Neuronal stem cell (in vitro differentiated cells): ENCODE results near the gene GSTT4.
"Not testable (repeated sequence)": the region's sequence is repeated elsewhere in the genome, so short reads cannot be mapped to it uniquely, and the experiment has no call there.

Source experiments
- DNase-seq: peaks from one replicate; pipeline ENCODE4 v3.0.0-alpha.2; 2013; ENCODE audit warnings: low spot score
- H2AFZ ChIP-seq: one replicate; pipeline ENCODE4 v1.6.1; 2013; ENCODE audit warnings: mild to moderate bottlenecking, low read length, inconsistent platforms
- H2AK5ac ChIP-seq: 2 replicates; pipeline ENCODE4 v1.6.1; 2013; ENCODE audit warnings: low read depth, mild to moderate bottlenecking, inconsistent platforms, low read length, moderate library complexity, mixed read lengths
- H2BK120ac ChIP-seq: 2 replicates; pipeline ENCODE4 v1.6.1; 2013; ENCODE audit warnings: low read depth, mild to moderate bottlenecking, inconsistent platforms, low read length, moderate library complexity, mixed read lengths
- H2BK12ac ChIP-seq: one replicate; pipeline ENCODE4 v1.6.1; 2013; ENCODE audit warnings: low read length, inconsistent platforms
- H2BK15ac ChIP-seq: 2 replicates; pipeline ENCODE4 v1.6.1; 2013; ENCODE audit warnings: mild to moderate bottlenecking, low read length, inconsistent platforms, mixed read lengths
- H2BK5ac ChIP-seq: one replicate; pipeline ENCODE4 v1.6.1; 2013; ENCODE audit warnings: inconsistent platforms, mild to moderate bottlenecking, low read length, moderate library complexity
- H3K14ac ChIP-seq: one replicate; pipeline ENCODE4 v1.6.1; 2013; ENCODE audit warnings: low read length, inconsistent platforms
- H3K18ac ChIP-seq: 2 replicates; pipeline ENCODE4 v1.6.1; 2013; ENCODE audit warnings: low read length, inconsistent platforms
- H3K23ac ChIP-seq: 2 replicates; pipeline ENCODE4 v1.6.1; 2013; ENCODE audit warnings: low read depth, mild to moderate bottlenecking, mixed read lengths, low read length, inconsistent platforms; ENCODE audit not compliant: poor library complexity
- H3K27ac ChIP-seq: replicated peaks from 3 replicates; pipeline ENCODE4 v1.5.1; 2013; ENCODE audit warnings: low read length, inconsistent platforms
- H3K27me3 ChIP-seq, 3 experiments: 2 replicates each; pipeline ENCODE4 v1.6.1; 2013; ENCODE audit warnings: low read length in 3 of 3, mild to moderate bottlenecking in 2 of 3, inconsistent platforms in 1 of 3, low read depth in 1 of 3, mixed read lengths in 1 of 3, moderate library complexity in 1 of 3; ENCODE audit not compliant: control insufficient read depth in 3 of 3, insufficient read depth in 3 of 3
- H3K36me3 ChIP-seq, 2 donors: replicated peaks in 1 of 2; 2 replicates each; pipeline ENCODE4 v1.6.1; 2013; ENCODE audit warnings: low read length in 2 of 2; ENCODE audit not compliant: control insufficient read depth in 2 of 2, insufficient read depth in 2 of 2
- H3K4ac ChIP-seq: 2 replicates; pipeline ENCODE4 v1.6.1; 2013; ENCODE audit warnings: inconsistent platforms, mild to moderate bottlenecking, low read length, moderate library complexity
- H3K4me1 ChIP-seq, 2 donors: 1 replicate in 1 of 2; 2 replicates in 1 of 2; pipeline ENCODE4 v1.6.1; 2013; ENCODE audit warnings: low read length in 2 of 2, low read depth in 1 of 2; ENCODE audit not compliant: control insufficient read depth in 2 of 2, insufficient read depth in 1 of 2
- H3K4me2 ChIP-seq: one replicate; pipeline ENCODE4 v1.6.1; 2013; ENCODE audit warnings: mild to moderate bottlenecking, low read length, inconsistent platforms; ENCODE audit not compliant: insufficient read depth, poor library complexity, severe bottlenecking
- H3K4me3 ChIP-seq, 2 donors: 2 replicates each; pipeline ENCODE4 v1.5.1; 2013; ENCODE audit warnings: low read length in 2 of 2, mild to moderate bottlenecking in 2 of 2, inconsistent platforms in 1 of 2, moderate library complexity in 1 of 2
- H3K79me1 ChIP-seq: one replicate; pipeline ENCODE4 v1.6.1; 2013; ENCODE audit warnings: low read depth, mild to moderate bottlenecking, inconsistent platforms, low read length, moderate library complexity
- H3K9ac ChIP-seq: one replicate; pipeline ENCODE4 v1.6.1; 2013; ENCODE audit warnings: mild to moderate bottlenecking, low read depth, low read length, inconsistent platforms; ENCODE audit not compliant: poor library complexity
- H3K9me3 ChIP-seq, 2 donors: replicated peaks in 1 of 2; 2 replicates each; pipeline versions ENCODE3 to v1.6.1; 2013; ENCODE audit warnings: low read length in 2 of 2, mild to moderate bottlenecking in 2 of 2, inconsistent platforms in 1 of 2, low read depth in 1 of 2, mixed read lengths in 1 of 2, moderate library complexity in 1 of 2; ENCODE audit not compliant: control insufficient read depth in 2 of 2, insufficient read depth in 1 of 2
- H4K8ac ChIP-seq: one replicate; pipeline ENCODE4 v1.6.1; 2013; ENCODE audit warnings: low read depth, mild to moderate bottlenecking, inconsistent platforms, low read length, moderate library complexity
- H4K91ac ChIP-seq: one replicate; pipeline ENCODE4 v1.6.1; 2013; ENCODE audit warnings: low read length, low read depth, mild to moderate bottlenecking, inconsistent platforms; ENCODE audit not compliant: poor library complexity
- WGBS, 2 donors: extraction: QIAGEN DNeasy Blood & Tissue Kit; methylation state at CpG; one replicate each; pipeline ENCODE4 v1.1.7; 2013; ENCODE audit warnings: missing lambda C conversion rate in 2 of 2, mixed read lengths in 1 of 2; ENCODE audit not compliant: insufficient read length in 2 of 2, insufficient replicate concordance in 1 of 2; ENCODE audit errors: extremely low coverage in 2 of 2; 5-methylcytosine and 5-hydroxymethylcytosine counted together

The GSTT4 gene

GRCh38 chr22:24043958-24044357 lies 38.7 kb upstream of the GSTT4 start:
- Histone ChIP-seq H3K14ac (no peak overlapping the region), H3K27ac (no peak overlapping the region), H2BK120ac (no peak overlapping the region), H2BK15ac (no peak overlapping the region), H3K36me3 (peaks cover 24 to 100% of the 10 kb centered on the region in 2 donors), H3K4me1 (peaks cover 0 to 2% of the 10 kb centered on the region in 2 donors), H2AK5ac (no peak overlapping the region), H3K9me3 (no peaks in the 10 kb centered on the region), H3K4me3 (peak overlapping the region in 1 of 2 donors; percentile 37), H3K79me1 (peaks cover 1% of the 10 kb centered on the region), H3K4me2 (no peak overlapping the region), H2BK5ac (no peak overlapping the region), H3K9ac (no peak overlapping the region), H3K18ac (no peak overlapping the region), H3K23ac (no peak overlapping the region), H4K8ac (no peak overlapping the region), H2BK12ac (no peak overlapping the region), H3K27me3 (no peaks in the 10 kb centered on the region), H3K4ac (no peak overlapping the region), H4K91ac (no peak overlapping the region), H2AFZ (no peak overlapping the region)
- no peak for DNase-seq
- no CpG with 5 or more reads among the region's 4 CpGs for WGBS, 2 donors

GRCh38 chr22:24043465-24043864 lies 38.2 kb upstream of the GSTT4 start:
- not testable (repeated sequence) for H2BK12ac ChIP-seq, H3K18ac ChIP-seq, H3K4ac ChIP-seq, H4K91ac ChIP-seq, H2BK120ac ChIP-seq, H2AFZ ChIP-seq, H2BK5ac ChIP-seq, H4K8ac ChIP-seq, H3K9ac ChIP-seq, H2BK15ac ChIP-seq, H3K4me1 ChIP-seq, H3K14ac ChIP-seq, H3K79me1 ChIP-seq, H3K23ac ChIP-seq, H2AK5ac ChIP-seq, H3K27me3 ChIP-seq, H3K9me3 ChIP-seq, H3K27ac ChIP-seq, H3K4me3 ChIP-seq, H3K4me2 ChIP-seq, DNase-seq
- WGBS, 2 donors = no CpG with 5 or more reads among the region's 5 CpGs
- peaks cover 22 to 100% of the 10 kb centered on the region in 2 donors for H3K36me3 ChIP-seq

GRCh38 chr22:24040946-24041345 lies 35.7 kb upstream of the GSTT4 start:
- Histone ChIP-seq H2BK5ac (no peak overlapping the region), H3K14ac (no peak overlapping the region), H3K9ac (no peak overlapping the region), H3K27ac (no peak overlapping the region), H2BK120ac (no peak overlapping the region), H2BK15ac (no peak overlapping the region), H3K9me3 (no peaks in the 10 kb centered on the region), H2AK5ac (no peak overlapping the region), H3K36me3 (peaks cover 18 to 99% of the 10 kb centered on the region in 2 donors), H2BK12ac (no peak overlapping the region), H4K8ac (no peak overlapping the region), H2AFZ (no peak overlapping the region), H3K4me1 (no peaks in the 10 kb centered on the region), H3K18ac (no peak overlapping the region), H4K91ac (no peak overlapping the region), H3K23ac (no peak overlapping the region), H3K4me3 (no peak overlapping the region), H3K27me3 (no peaks in the 10 kb centered on the region), H3K4ac (no peak overlapping the region), H3K79me1 (no peaks in the 10 kb centered on the region), H3K4me2 (no peak overlapping the region)
- no peak for DNase-seq
- no CpG with 5 or more reads among the region's 4 CpGs for WGBS, 2 donors

- no peaks in the 10 kb centered on the region for H3K27me3 ChIP-seq
- no peaks in the 10 kb centered on the region for H3K79me1 ChIP-seq
- H4K8ac ChIP-seq = no peak overlapping the region
- no peak overlapping the region for H3K9ac ChIP-seq
- H3K4me3 ChIP-seq = no peak overlapping the region
- no peak overlapping the region for H3K23ac ChIP-seq
- H3K18ac ChIP-seq = no peak overlapping the region
- H3K4me2 ChIP-seq = no peak overlapping the region
- no CpG with 5 or more reads among the region's 6 CpGs for WGBS, 2 donors
- peaks cover 0 to 2% of the 10 kb centered on the region in 2 donors for H3K4me1 ChIP-seq
- H4K91ac ChIP-seq = no peak overlapping the region
- H3K27ac ChIP-seq = no peak overlapping the region
- no peak overlapping the region for H2BK120ac ChIP-seq
- peaks cover 16 to 81% of the 10 kb centered on the region in 2 donors for H3K36me3 ChIP-seq
- no peak overlapping the region for H3K14ac ChIP-seq
- H3K4ac ChIP-seq = no peak overlapping the region
- H3K9me3 ChIP-seq = no peaks in the 10 kb centered on the region
- H2BK12ac ChIP-seq = no peak overlapping the region
- no peak overlapping the region for H2AK5ac ChIP-seq
- no peak overlapping the region for H2BK5ac ChIP-seq
- no peak for DNase-seq
- H2AFZ ChIP-seq = no peak overlapping the region
- no peak overlapping the region for H2BK15ac ChIP-seq
These were observed 33.8 kb upstream of the GSTT4 start for GRCh38 chr22:24039046-24039445.
